ENCODE results near the gene LIPA.

GRCh38 chr10:89173075-89173474 lies 78.5 kb downstream of the LIPA start:
- TF ChIP-seq POLR2A (IDR thresholded peaks at IDR 0.05) = no peak
- no peak for TF ChIP-seq CTCF (IDR thresholded peaks at IDR 0.05)

Measured in body of pancreas (tissue), 4 donors.